Measurements from ENCODE around the gene DAB2IP.
"Not testable (repeated sequence)": the region's sequence is repeated elsewhere in the genome, so short reads cannot be mapped to it uniquely, and the experiment has no call there.

DAB2IP gene
- total RNA-seq: 0.17 to 0.31 reads per million in 2 donors

DNA sequence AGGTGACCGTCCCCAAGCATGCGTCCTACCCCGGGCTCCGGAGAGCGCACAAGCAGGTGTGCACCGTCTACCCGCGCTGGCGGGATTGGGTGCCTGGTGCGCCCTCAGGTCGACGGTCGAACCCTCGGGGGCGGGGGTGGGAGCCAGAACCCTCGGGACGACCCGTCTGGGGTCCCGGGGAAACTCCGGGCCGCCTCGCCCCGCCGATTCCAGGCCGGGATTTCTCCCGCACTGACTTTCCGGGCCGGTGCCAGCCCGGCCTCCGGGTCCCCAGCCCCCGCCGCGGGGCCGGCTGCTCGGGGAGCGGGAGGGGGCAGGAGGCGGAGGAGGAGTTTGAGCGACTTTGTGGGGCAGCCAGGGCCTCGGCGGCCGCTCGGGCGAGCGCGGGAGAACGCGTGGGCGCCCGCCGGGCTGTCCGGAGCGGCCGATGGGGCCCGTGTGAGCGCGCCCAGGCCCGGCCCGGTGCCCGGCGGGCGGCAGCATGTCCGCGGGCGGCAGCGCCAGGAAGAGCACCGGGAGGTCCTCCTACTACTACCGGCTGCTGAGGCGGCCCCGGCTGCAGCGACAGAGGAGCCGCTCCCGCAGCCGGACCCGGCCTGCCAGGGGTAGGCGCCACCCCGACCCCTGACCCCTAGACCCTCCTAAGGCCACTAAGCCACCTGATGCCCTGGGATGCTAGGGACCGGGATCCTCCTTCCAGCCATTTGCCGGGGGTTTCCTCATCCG lies at the start of gene DAB2IP:
TSS of gene DAB2IP (plus strand) at position 340 of the 726 bp plus-strand sequence. CDS start at position 482, 142 bp downstream.
- DNase-seq: no peak

DNA sequence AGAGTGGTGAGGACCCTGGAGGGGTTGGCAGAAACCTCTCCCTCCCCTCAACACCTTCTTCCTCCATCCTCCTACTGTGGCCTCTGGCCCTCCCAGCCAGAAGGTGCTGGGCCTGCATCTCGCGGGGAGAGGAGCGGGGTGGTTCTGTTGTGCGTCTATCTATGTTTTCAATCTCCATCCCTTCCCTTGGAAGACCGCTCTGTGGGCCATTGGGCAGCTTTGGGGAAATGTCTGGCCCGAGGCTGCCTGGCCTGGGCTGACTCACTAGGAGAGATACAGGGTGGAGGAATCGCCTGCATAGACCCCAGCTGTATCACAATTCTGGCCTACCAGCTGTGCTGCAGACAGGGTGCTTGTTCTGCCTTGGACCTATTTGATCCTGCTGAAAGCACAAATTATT lies 48.4 kb upstream of the DAB2IP start:
- no peak for DNase-seq

DNA sequence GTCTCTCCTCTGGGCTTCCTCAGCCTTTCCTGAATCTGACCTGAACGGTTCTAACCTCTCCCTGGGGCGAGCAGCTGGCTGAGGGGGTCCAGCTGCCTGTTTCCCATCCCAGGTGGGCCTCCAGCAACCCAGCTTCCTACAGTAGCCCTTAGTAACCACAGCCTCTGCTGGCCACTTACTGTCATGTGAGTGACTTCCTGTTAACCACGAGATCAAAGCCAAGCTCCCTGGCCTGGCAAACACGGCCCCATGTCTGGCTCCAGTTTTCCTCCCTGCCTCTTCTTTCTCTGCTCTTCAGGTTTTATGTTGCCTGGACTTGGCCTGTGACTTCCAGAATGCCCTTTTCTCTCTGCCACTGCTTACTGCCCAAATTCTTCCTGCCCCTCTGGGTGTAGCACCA lies 47.2 kb upstream of the DAB2IP start:
- DNase-seq: no peak

DNA sequence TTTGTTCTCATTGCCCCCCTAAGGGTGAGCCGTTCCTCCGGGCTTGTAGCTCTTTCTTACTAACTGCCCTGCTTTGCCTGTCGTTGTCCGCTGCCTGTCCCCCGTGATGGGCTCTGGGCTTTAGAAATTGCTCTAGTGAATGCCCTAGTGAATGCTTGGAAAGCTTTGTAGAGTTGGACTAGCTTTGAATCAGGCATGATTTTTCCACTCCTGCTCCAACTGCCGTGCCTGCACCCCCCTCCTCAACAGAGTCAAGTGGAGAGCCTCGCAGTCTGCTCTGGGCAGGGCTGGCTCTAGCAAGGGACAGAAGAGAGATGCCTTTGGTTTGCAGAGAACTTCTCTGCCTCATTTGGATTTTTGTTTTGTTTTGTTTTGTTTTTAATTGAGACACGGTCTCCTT lies 46.8 kb upstream of the DAB2IP start:
- no peak for DNase-seq

DNA sequence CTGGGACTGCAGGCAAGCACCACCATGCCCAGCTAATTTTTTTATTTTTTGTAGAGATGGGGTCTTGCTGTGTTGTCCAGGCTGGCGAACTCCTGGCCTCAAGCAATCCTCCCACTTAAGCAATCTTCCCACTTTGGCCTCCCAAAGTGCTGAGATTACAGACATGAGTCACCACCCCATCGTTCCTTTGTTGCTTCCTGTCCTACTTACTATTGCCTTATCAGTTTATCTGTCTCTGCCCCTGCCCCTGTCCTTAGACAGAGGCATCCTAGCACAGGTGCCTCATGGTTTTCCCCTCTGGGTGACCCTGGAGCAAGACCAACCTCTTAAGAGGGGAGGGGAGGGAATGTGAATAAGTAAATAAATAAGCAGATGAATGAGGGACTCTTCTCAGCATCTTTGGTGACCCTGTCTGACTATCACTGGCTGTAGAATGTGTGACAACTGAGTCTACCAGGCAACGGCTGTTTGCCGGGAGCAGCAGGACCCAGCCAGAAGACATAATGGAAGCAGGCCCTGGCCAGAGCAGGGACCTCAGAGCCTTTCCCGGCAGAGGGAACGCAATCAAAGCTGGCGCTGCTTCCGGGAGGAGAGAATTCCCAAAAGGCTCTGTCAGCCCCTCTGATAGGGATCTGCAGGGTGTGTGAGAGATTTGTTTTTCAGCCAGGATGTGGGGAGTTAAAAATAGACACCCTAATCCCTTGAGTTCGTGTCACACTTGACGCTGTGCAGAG lies 43.8 kb upstream of the DAB2IP start:
- no peak for DNase-seq

DNA sequence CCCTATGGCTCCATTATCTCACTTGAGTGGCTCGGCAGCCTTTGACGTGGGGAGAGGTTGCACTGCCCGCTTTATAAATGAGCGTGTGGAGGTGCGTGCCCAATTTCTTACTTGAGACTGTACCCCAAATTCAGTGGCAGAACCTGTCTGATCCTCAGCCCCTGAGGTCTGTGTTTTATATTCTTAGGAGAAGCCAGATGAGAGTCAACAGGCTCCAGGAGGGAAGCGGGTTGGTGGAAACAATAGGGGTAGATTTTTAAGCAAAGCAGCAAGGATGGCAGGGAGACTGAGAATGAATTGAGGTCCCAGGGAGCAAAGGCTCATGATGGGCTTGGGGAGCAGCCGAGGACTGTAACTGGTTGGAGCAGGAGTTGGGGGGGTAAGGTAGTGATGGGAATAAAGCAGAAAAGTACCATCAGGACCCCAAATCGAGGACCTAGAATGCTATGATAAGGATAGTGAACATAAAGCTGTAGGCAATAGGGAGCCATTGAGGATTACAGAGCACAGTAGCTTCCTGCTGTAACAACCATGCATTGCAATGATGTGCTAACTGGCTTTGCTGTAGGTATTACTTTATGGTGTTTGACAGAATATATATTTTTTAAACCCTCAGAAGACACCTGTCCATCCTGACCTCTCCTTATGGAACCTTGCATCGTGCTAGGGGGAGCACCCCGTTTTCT lies 43.1 kb upstream of the DAB2IP start:
- DNase-seq: no peak

DNA sequence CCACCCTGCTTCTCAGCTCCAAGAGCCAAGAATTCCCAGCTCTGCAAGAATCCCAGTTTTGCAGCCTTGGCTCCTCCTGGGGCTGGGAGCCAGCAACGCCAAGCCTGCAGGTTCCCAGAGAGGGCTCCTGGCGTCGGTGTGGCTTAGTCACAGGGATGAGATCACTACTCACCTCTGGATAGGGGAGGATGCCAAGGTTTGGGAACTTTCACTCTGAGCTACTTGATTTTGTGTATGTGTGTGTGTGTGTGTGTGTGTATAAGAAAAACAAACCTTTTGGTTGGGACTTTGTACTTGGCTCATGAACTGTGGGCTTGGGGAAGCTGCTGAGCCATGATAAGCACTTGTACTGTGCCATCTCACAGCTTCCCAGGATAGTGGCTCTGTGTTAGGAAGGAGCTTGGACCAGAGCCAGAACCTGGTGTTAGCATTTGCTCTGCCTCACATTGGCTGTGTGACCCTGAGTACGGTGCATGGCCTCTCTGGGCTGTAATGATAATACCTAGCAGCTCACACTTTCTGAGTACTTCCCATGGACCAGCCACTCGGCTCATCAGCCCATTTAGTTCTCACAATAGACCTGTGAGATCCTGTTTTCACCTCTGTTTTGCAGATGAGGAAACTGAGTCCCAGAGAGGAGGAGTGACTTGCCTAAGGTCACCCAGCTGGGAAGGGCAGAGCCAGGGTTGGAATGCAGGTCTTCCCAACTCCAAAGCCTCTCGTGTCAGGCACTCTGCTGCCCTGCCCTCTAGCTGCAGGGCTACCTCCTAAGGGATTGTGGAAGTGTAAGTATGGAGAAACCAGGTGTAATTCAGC lies 41.4 kb upstream of the DAB2IP start:
- DNase-seq: no peak

DNA sequence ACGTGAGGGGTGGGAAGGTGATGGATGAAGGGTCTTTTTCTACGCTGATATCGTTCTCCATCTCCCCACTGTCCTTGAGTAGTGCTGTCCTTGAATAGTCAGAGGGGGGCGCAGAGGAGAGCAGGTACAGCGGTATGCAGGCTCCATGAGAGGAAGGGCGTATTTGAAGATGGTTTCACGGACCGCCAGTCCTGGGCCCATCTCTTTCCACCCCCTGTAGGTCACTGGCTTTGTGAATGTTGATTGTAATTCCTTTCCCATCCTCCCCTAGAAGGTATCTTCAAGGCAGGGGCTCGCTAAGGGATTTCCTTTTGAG lies 40.8 kb upstream of the DAB2IP start:
- DNase-seq: no peak

DNA sequence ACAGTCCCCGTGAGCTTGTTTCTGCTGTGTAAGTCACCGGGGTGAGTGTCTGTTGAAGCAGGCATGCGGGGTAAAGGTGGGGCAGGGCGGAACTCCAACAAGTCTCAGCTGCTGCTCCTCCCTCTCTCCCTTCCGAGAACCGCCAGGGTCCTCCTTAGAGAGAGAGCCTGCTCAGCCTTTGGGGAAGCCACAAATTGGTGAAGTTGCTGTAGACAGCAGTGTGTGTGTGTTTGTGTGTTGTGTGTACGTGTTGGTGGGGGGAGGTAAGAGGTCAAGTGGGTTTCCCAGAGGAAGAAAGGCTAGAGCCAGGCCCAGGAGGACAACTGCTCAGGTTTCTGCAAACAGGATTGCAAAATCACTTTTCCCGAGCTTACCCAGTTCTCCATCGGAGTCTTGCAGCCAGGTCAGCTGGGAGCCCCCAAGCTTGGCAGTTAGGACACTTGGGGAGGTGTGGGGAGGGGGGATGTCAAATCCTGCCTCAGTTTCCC lies 38.9 kb upstream of the DAB2IP start:
- DNase-seq: no peak

DNA sequence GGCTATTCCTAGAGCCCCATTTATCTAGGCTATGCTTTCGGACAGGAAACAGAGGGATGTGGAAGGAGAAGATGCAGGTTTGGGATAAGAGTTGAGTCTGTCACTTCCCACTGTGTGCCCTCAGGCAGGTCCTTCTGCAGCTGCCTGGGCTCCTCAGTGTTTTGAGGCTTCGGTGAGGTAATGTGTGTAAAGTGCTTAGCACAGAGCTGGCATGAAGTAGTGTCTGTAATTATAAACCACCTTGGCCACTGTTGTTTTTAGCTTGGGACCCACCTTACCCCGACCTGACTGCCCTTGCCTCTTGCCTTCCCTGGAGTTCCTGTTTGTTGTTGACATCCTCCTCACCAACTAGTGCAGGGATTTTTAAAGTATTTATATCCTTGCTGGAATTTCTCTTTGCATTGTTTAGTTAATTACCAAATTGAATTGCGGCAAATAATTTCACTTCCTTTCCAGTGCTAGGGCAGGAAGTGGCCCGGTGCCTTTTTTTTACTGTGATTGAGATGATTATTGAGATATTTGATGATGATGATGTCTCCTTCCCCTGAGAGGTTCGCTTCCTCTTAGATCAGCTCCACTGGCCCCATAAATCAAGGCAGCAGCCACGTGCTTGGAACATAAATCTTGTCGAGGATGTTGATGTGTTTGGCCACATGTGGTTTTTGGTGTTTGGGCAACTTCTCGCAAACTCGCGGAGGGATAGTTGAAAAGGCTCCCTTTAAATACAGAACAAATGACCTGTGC lies 38.3 kb upstream of the DAB2IP start:
- no peak for DNase-seq

DNA sequence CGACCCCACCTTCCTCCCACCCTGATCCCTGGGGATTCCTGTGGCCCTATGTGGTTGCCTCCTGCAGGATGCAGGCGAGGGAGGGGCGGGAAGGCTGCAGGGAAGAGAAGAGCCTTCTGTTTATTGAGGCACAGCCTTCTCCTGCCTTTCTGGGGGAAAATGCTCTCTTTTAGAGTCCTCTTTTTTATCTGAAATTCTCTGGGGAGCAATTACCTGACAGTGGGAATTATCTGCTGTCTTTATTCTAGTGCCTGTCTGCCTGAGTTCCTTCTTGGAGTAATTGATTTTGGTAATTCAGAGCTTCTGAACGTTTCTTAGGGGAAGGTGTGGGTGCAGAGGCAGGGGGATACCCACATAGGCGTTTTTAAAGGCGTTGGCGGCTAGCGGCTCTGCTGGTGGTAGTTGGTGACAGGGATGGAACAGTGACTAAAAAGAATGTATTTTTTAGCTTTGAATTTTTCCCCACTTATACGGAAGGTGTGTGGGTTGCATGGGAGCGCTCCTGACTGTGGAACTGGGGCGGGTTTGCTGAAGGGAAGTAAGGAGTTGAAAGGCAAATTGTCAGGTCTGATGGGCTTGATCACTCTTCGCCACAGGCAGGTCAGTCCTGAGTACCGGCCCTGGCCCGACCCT lies 35.2 kb upstream of the DAB2IP start:
- no peak for DNase-seq

DNA sequence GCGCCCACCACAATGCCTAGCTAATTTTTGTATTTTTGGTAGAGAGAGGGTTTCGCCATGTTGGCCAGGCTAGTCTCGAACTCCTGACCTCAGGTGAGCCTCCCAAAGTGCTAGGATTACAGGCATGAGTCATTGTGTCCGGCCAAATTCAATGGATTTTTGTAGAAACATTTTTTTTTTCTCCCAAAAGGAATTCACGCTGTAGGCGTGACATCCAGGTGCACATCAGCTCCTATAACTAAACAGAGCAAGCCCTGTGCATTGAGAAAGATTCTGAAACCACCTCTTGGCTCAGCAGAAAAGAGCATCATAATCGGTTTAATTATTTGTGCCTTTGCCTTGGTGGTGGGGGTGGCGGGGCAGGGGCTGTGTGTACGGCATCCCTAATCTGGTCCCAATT lies 32.9 kb upstream of the DAB2IP start:
- no peak for DNase-seq

DNA sequence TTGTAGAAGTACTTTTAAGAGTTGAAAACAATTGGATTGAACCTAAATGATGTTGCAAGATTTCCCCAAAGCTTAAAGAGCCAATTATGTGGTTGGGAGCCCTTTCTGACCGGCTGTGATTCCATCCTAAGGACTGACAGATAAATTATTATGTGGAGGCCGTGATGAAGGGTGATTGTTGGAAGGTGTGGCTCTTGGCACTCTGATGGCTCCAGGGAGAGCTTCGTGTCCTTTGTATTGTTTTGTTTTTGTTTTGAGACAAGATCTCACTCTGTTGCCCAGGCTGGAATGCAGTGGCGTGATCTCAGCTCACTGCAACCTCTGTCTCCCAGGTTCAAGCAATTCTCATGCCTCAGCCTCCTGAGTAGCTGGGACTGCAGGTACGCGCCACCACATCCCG lies 32.5 kb upstream of the DAB2IP start:
- DNase-seq: not testable (repeated sequence)

DNA sequence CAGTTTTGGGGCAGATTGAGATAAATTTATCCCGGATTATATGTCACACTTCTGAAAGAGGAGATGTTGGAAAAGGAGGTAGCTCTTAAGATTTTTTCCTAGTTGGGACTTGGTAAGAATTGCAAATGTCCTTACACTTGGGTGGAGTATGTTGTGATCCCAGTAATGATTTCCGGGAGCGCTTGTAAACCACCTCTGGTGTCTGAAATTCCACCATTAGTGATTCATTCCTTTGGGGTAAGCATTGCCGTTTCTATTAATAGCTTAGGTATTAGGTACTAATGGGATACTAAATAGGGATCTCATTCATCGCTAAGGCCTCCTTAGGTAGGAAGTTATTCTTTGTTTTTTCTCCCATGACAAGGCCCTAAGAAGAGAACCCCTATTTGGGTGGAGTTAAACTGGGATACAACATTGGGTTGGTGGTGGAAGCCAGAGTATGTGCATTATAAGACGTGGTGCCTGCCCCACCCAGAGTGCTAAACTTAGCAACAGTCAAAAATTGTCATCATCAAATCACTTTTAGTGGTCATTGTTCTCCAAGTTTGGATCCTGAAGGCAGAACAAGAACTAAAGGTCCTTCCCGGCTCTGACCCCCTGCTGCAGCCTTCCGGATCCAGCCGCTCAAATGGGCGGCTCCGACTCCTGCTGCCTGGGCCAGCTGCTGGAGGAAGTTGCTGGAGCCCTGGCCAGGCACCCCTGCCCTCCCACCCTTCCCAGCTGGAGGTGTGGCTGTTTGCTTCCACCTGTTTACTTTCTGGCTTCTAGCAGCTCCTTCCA lies 31.7 kb upstream of the DAB2IP start:
- no peak for DNase-seq

DNA sequence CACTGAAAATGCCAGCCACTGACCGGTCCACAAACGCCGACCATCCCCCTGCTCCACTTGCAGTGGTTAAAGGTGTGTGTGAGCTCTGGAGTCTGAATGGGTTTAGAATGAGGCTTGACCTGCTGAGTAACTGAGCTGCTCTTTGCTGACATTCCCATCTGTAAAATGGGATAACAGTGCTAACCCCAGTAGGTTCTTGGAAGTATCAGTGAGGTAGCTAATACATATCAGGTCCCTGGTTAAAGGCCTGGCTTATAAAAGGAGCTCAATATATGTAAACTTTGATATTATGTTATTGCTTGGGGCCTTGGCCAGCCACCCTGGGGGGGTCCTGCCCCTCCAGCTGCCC lies 31.1 kb upstream of the DAB2IP start:
- DNase-seq: no peak

DNA sequence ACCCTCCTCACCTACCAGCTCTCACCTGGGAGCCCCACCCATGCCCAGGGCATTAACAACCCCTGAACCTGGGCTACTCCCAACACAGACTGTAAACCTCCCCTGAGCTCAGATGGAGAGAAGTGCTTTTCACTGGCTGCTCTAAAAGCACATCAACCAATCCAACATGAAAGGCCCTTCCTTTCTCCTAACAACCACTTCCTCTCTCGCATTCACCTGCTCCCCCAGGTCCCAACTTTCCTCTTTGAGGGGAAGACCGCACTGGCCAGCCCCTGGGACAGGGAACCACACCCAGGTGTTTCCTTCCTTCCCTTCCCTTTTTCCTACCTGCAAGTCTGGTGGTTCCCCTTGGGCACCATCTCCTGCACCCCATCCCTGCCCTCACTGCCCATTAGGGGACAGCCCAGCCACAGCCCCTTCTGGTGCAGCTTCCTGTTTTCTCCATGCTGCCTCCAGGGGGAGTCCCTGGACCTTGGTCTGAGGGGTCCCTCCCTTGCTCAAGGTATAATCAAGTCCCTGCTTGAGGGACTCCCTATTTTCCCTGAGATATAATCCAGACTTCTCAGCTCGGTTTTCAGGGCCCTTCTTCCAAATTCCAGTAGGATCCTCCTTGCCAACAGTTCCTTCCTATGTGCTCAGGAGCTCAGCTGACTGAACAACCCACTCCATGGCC lies 30.5 kb upstream of the DAB2IP start:
- DNase-seq: no peak

DNA sequence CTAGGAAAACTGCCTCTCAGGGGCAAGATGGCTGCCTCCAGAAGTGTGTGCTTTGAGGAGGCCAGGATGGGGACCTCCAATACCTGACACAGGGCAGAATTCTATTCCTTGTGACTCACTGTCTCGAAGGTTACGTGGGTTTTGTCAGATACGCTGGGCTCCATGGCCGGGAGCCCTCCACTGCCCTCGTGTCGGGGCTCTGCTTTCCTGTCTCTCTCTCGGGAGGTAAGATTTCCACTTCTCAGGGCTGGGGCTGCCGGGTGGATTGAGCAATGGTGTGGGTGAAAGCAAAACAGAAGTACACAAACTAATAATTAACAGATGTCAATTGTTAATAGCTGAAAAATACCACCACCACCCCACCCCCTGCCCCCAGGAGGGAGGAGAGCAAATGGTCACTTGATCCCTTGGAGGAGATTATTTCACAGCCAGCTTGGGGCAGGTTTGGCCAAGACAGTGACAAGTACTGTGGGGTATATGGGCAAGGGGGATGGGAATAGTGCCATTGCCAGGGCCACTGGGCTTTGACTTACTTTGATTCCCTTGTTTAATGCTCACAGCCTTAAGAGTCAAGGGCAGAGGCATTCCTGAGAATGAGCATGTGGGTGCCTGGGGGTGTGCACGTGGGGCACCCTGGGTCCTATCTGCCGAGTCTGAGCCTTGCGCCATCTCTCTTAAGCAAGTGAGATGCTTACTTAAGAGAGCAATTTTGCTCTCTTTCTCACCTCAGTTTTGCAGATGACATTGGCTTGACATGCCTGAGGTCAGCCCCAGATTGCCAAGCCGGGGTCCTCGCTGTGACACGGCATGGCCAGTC lies 28.8 kb upstream of the DAB2IP start:
- no peak for DNase-seq

DNA sequence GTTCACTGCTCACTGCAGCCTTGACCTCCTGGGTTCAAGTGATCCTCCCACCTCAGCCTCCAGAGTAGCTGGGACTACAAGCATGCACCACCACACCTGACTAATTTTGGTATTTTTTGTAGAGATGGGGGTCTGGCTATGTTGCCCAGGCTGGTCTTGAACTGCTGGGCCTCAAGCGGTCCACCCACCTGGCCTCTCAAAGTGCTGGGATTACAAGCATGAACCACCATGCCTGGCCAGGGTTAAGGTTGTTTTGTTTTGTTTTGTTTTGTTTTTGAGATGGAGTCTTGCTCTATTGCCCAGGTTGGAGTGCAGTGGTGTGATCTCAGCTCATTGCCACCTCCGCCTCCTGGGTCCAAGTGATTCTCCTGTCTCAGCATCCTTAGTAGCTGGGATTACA lies 28.0 kb upstream of the DAB2IP start:
- not testable (repeated sequence) for DNase-seq

DNA sequence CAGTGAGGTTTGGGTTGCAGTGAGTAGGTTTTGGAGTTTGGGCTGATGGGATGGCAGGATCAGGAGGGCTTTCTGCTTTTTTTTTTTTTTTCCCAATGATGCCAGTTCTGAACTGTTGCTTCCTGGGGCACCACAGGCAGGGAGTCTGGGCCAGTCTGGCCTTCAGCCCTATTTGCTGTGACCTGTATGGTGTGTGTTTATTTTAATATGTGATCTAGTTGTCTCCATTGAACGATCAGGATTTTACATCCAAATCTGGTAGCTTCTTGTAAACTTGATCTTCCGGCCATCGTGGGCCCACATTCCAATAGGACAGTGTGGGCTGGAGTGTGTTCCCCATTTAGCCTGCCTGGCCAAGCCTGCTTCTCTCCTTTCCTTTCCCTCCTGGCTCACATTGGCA lies 25.8 kb upstream of the DAB2IP start:
- DNase-seq: no peak

DNA sequence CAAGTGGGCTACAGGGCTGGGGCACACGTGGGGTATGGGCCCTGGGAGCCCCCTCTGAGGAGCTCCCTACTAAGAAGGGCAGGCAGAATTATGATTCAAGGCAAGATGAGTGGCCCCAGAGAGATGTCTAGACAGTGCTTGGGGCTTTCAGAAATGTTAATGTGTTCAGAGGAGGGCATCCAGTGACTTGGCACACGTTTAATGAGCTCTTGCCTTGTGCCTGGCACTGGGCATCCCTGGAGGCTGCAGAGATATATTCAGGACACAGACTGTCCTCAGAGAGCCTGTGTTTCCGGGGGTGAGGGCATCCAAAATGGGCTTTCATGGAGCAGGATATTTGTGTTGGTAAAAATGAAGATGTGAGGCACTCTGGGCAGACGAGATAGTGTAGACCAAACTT lies 25.4 kb upstream of the DAB2IP start:
- DNase-seq: no peak
